ENCODE results near the gene GPR85. TPM values are rescaled to one million over a fixed set of nuclear protein-coding genes. Genes with fewer than 3 reads are reported as not detected.

The GPR85 gene
- total and polyA plus RNA-seq, 4 donors, result 0.13 to 1.7 (median 0.42) TPM

DNA sequence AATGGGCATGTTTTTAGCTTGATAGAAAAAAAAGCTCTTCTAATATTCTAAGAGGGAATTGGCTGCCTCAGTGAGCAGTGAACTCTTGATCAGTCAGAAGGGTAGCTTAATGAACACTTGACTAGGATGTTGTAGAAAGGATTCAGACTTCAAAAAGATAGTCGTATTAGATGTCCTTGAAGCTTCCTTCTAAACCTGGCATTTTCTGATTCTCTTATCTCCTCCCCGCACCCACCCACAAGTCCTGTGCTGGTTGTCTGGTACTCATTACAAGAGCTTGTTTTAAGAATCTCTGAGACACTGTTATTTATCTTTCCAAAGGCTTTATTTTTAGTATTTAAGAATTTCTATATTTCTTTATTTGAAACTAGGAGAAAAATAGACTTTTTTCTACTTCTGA is 39.1 kb upstream of the GPR85 start:
- WGBS, result 76% methylated on average over 2 of the region's 2 CpGs
- H3K9me3 ChIP-seq (ENCODE audit: control insufficient read depth in 4 of 4, low read length in 3 of 4), result no peaks in the 10 kb centered on the region

DNA sequence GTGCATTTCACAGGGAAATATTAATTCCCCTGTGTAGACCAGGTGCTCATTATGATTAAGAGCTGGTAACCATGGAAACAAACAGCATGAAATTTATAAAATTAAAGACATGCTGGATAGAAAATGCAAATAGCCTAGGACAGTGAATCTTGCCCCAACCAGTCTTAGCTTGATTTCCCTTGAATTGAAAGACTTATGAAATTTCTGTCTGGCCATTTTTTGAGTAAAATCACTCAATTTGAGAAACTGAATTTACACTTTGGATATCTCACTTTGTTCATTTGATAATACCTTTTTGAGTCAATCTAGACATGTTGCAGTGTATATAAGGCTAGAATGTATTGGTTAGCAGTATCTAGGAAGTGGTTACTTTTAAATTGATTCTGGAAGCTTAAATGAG is 36.1 kb upstream of the GPR85 start:
- Histone ChIP-seq H3K4me1 (ENCODE audit: control insufficient read depth in 4 of 4, insufficient read depth in 4 of 4, low read length in 3 of 4) (peaks cover 0 to 8% (median under 1%) of the 10 kb centered on the region in 4 donors), H3K27ac (ENCODE audit: low read depth in 1 of 2, low read length in 2 of 2) (no peak overlapping the region), H3K4me3 (ENCODE audit: low read depth in 1 of 3, low read length in 3 of 3) (no peak overlapping the region), H3K9me3 (ENCODE audit: control insufficient read depth in 4 of 4, low read length in 3 of 4) (no peaks in the 10 kb centered on the region), H3K36me3 (ENCODE audit: control insufficient read depth in 4 of 4, insufficient read depth in 3 of 4, low read depth in 1 of 4, low read length in 3 of 4) (no peaks in the 10 kb centered on the region), H3K9ac (ENCODE audit: low read depth in 1 of 2, low read length in 2 of 2) (no peak overlapping the region), H3K27me3 (ENCODE audit: control insufficient read depth in 4 of 4, insufficient read depth in 4 of 4, low read length in 3 of 4) (no peaks in the 10 kb centered on the region)
- TF ChIP-seq SP1 (IDR thresholded peaks at IDR 0.05) (no peak), FOXA2 (IDR thresholded peaks at IDR 0.05) (no peak), GABPA (IDR thresholded peaks at IDR 0.05 in 1 of 2, conservative IDR thresholded peaks at IDR 0.05 in 1 of 2) (no peak), RAD21 (IDR thresholded peaks at IDR 0.05) (no peak), YY1 (IDR thresholded peaks at IDR 0.05) (no peak), RXRA (IDR thresholded peaks at IDR 0.05) (no peak), HNF4G (IDR thresholded peaks at IDR 0.05) (no peak)
- TF ChIP-seq, protein P1, sequence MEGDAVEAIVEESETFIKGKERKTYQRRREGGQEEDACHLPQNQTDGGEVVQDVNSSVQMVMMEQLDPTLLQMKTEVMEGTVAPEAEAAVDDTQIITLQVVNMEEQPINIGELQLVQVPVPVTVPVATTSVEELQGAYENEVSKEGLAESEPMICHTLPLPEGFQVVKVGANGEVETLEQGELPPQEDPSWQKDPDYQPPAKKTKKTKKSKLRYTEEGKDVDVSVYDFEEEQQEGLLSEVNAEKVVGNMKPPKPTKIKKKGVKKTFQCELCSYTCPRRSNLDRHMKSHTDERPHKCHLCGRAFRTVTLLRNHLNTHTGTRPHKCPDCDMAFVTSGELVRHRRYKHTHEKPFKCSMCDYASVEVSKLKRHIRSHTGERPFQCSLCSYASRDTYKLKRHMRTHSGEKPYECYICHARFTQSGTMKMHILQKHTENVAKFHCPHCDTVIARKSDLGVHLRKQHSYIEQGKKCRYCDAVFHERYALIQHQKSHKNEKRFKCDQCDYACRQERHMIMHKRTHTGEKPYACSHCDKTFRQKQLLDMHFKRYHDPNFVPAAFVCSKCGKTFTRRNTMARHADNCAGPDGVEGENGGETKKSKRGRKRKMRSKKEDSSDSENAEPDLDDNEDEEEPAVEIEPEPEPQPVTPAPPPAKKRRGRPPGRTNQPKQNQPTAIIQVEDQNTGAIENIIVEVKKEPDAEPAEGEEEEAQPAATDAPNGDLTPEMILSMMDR (IDR thresholded peaks at IDR 0.05; ENCODE audit: low read depth, low read length, missing input control), result no peak
- TF ChIP-seq, protein P2, sequence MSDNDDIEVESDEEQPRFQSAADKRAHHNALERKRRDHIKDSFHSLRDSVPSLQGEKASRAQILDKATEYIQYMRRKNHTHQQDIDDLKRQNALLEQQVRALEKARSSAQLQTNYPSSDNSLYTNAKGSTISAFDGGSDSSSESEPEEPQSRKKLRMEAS (IDR thresholded peaks at IDR 0.05), result no peak
- TF ChIP-seq, protein P3, sequence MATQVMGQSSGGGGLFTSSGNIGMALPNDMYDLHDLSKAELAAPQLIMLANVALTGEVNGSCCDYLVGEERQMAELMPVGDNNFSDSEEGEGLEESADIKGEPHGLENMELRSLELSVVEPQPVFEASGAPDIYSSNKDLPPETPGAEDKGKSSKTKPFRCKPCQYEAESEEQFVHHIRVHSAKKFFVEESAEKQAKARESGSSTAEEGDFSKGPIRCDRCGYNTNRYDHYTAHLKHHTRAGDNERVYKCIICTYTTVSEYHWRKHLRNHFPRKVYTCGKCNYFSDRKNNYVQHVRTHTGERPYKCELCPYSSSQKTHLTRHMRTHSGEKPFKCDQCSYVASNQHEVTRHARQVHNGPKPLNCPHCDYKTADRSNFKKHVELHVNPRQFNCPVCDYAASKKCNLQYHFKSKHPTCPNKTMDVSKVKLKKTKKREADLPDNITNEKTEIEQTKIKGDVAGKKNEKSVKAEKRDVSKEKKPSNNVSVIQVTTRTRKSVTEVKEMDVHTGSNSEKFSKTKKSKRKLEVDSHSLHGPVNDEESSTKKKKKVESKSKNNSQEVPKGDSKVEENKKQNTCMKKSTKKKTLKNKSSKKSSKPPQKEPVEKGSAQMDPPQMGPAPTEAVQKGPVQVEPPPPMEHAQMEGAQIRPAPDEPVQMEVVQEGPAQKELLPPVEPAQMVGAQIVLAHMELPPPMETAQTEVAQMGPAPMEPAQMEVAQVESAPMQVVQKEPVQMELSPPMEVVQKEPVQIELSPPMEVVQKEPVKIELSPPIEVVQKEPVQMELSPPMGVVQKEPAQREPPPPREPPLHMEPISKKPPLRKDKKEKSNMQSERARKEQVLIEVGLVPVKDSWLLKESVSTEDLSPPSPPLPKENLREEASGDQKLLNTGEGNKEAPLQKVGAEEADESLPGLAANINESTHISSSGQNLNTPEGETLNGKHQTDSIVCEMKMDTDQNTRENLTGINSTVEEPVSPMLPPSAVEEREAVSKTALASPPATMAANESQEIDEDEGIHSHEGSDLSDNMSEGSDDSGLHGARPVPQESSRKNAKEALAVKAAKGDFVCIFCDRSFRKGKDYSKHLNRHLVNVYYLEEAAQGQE (IDR thresholded peaks at IDR 0.05), result no peak
- DNase-seq (ENCODE audit: low spot score), result no peak

More for the DNA sequence above, 39.1 kb upstream of the GPR85 start:
- TF ChIP-seq HNF4G (IDR thresholded peaks at IDR 0.05), result no peak
- TF ChIP-seq EGR1 (IDR thresholded peaks at IDR 0.05; ENCODE audit: low read depth in 2 of 2), result no peak
- TF ChIP-seq RAD21 (IDR thresholded peaks at IDR 0.05), result no peak
- TF ChIP-seq, protein P2 (IDR thresholded peaks at IDR 0.05), result no peak
- no peak for TF ChIP-seq TAF1 (conservative IDR thresholded peaks at IDR 0.05)
- no peak for TF ChIP-seq JUND (IDR thresholded peaks at IDR 0.05)
- TF ChIP-seq RXRA (IDR thresholded peaks at IDR 0.05), result no peak
- TF ChIP-seq, protein P1 (IDR thresholded peaks at IDR 0.05; ENCODE audit: low read depth, low read length, missing input control), result no peak
- TF ChIP-seq HNF4A (conservative IDR thresholded peaks at IDR 0.05), result no peak
- TF ChIP-seq, protein P4, sequence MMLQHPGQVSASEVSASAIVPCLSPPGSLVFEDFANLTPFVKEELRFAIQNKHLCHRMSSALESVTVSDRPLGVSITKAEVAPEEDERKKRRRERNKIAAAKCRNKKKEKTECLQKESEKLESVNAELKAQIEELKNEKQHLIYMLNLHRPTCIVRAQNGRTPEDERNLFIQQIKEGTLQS (IDR thresholded peaks at IDR 0.05), result no peak
- TF ChIP-seq GABPA (IDR thresholded peaks at IDR 0.05 in 1 of 2, conservative IDR thresholded peaks at IDR 0.05 in 1 of 2), result no peak
- TF ChIP-seq SP1 (IDR thresholded peaks at IDR 0.05), result no peak
- TF ChIP-seq FOXA1 (IDR thresholded peaks at IDR 0.05), result no peak
- TF ChIP-seq, protein P5, sequence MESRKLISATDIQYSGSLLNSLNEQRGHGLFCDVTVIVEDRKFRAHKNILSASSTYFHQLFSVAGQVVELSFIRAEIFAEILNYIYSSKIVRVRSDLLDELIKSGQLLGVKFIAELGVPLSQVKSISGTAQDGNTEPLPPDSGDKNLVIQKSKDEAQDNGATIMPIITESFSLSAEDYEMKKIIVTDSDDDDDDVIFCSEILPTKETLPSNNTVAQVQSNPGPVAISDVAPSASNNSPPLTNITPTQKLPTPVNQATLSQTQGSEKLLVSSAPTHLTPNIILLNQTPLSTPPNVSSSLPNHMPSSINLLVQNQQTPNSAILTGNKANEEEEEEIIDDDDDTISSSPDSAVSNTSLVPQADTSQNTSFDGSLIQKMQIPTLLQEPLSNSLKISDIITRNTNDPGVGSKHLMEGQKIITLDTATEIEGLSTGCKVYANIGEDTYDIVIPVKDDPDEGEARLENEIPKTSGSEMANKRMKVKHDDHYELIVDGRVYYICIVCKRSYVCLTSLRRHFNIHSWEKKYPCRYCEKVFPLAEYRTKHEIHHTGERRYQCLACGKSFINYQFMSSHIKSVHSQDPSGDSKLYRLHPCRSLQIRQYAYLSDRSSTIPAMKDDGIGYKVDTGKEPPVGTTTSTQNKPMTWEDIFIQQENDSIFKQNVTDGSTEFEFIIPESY (IDR thresholded peaks at IDR 0.05), result no peak
- no peak for TF ChIP-seq FOXA2 (IDR thresholded peaks at IDR 0.05)
- no peaks in the 10 kb centered on the region for H3K4me1 ChIP-seq (ENCODE audit: control insufficient read depth in 4 of 4, insufficient read depth in 4 of 4, low read length in 3 of 4)
- no peak overlapping the region for H3K9ac ChIP-seq (ENCODE audit: low read depth in 1 of 2, low read length in 2 of 2)
- no peaks in the 10 kb centered on the region for H3K36me3 ChIP-seq (ENCODE audit: control insufficient read depth in 4 of 4, insufficient read depth in 3 of 4, low read depth in 1 of 4, low read length in 3 of 4)
- H3K4me3 ChIP-seq (ENCODE audit: low read depth in 1 of 3, low read length in 3 of 3), result no peak overlapping the region
- no peak overlapping the region for H3K27ac ChIP-seq (ENCODE audit: low read depth in 1 of 2, low read length in 2 of 2)
- no peaks in the 10 kb centered on the region for H3K27me3 ChIP-seq (ENCODE audit: control insufficient read depth in 4 of 4, insufficient read depth in 4 of 4, low read length in 3 of 4)
- DNase-seq (ENCODE audit: low spot score), result no peak
